ENCODE data around the gene ADNP.

DNA sequence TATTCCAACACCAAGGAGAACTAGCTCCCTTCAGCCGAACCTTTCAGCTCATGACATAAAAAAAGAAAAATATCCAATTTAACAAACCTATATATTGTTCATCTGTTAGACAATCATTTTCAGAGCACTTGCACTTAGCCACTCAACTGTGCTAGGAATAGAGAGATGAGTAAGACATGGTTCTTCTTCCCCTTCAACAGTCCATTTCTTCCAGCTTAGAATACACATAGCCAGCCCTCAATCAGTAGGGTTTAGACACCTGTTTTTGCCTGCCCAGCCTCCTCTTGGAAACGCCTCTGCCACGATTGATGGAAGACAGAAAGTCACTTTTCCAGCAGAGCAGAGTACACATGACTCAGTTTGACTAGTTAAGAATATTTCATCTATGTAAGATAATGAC lies 21.8 kb downstream of the ADNP start:
- TF ChIP-seq, protein P1, sequence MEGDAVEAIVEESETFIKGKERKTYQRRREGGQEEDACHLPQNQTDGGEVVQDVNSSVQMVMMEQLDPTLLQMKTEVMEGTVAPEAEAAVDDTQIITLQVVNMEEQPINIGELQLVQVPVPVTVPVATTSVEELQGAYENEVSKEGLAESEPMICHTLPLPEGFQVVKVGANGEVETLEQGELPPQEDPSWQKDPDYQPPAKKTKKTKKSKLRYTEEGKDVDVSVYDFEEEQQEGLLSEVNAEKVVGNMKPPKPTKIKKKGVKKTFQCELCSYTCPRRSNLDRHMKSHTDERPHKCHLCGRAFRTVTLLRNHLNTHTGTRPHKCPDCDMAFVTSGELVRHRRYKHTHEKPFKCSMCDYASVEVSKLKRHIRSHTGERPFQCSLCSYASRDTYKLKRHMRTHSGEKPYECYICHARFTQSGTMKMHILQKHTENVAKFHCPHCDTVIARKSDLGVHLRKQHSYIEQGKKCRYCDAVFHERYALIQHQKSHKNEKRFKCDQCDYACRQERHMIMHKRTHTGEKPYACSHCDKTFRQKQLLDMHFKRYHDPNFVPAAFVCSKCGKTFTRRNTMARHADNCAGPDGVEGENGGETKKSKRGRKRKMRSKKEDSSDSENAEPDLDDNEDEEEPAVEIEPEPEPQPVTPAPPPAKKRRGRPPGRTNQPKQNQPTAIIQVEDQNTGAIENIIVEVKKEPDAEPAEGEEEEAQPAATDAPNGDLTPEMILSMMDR (IDR thresholded peaks at IDR 0.05): no peak
- no peak for TF ChIP-seq JAZF1 (CRISPR knock-in tag; IDR thresholded peaks at IDR 0.05)
- TF ChIP-seq ZNF416 (CRISPR knock-in tag; IDR thresholded peaks at IDR 0.05): no peak
- TF ChIP-seq CBFB (CRISPR knock-in tag; IDR thresholded peaks at IDR 0.05; ENCODE audit: low read depth): no peak
- TF ChIP-seq CREB1 (CRISPR knock-in tag; IDR thresholded peaks at IDR 0.05): no peak
- TF ChIP-seq IRF2 (CRISPR knock-in tag; IDR thresholded peaks at IDR 0.05; ENCODE audit: borderline replicate concordance, low read depth): no peak
- TF ChIP-seq, protein P2, sequence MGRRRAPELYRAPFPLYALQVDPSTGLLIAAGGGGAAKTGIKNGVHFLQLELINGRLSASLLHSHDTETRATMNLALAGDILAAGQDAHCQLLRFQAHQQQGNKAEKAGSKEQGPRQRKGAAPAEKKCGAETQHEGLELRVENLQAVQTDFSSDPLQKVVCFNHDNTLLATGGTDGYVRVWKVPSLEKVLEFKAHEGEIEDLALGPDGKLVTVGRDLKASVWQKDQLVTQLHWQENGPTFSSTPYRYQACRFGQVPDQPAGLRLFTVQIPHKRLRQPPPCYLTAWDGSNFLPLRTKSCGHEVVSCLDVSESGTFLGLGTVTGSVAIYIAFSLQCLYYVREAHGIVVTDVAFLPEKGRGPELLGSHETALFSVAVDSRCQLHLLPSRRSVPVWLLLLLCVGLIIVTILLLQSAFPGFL (CRISPR knock-in tag; IDR thresholded peaks at IDR 0.05; ENCODE audit: borderline replicate concordance): no peak
- no peak for TF ChIP-seq TP53 (CRISPR knock-in tag; IDR thresholded peaks at IDR 0.05)
- TF ChIP-seq, protein P3, sequence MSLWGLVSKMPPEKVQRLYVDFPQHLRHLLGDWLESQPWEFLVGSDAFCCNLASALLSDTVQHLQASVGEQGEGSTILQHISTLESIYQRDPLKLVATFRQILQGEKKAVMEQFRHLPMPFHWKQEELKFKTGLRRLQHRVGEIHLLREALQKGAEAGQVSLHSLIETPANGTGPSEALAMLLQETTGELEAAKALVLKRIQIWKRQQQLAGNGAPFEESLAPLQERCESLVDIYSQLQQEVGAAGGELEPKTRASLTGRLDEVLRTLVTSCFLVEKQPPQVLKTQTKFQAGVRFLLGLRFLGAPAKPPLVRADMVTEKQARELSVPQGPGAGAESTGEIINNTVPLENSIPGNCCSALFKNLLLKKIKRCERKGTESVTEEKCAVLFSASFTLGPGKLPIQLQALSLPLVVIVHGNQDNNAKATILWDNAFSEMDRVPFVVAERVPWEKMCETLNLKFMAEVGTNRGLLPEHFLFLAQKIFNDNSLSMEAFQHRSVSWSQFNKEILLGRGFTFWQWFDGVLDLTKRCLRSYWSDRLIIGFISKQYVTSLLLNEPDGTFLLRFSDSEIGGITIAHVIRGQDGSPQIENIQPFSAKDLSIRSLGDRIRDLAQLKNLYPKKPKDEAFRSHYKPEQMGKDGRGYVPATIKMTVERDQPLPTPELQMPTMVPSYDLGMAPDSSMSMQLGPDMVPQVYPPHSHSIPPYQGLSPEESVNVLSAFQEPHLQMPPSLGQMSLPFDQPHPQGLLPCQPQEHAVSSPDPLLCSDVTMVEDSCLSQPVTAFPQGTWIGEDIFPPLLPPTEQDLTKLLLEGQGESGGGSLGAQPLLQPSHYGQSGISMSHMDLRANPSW (CRISPR knock-in tag; conservative IDR thresholded peaks at IDR 0.05; ENCODE audit: low read depth): no peak
- no peak for TF ChIP-seq FOXJ3 (CRISPR knock-in tag; IDR thresholded peaks at IDR 0.05; ENCODE audit: borderline replicate concordance)
- TF ChIP-seq, protein P4, sequence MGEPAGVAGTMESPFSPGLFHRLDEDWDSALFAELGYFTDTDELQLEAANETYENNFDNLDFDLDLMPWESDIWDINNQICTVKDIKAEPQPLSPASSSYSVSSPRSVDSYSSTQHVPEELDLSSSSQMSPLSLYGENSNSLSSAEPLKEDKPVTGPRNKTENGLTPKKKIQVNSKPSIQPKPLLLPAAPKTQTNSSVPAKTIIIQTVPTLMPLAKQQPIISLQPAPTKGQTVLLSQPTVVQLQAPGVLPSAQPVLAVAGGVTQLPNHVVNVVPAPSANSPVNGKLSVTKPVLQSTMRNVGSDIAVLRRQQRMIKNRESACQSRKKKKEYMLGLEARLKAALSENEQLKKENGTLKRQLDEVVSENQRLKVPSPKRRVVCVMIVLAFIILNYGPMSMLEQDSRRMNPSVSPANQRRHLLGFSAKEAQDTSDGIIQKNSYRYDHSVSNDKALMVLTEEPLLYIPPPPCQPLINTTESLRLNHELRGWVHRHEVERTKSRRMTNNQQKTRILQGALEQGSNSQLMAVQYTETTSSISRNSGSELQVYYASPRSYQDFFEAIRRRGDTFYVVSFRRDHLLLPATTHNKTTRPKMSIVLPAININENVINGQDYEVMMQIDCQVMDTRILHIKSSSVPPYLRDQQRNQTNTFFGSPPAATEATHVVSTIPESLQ (CRISPR knock-in tag; IDR thresholded peaks at IDR 0.05): no peak
- TF ChIP-seq, protein P5, sequence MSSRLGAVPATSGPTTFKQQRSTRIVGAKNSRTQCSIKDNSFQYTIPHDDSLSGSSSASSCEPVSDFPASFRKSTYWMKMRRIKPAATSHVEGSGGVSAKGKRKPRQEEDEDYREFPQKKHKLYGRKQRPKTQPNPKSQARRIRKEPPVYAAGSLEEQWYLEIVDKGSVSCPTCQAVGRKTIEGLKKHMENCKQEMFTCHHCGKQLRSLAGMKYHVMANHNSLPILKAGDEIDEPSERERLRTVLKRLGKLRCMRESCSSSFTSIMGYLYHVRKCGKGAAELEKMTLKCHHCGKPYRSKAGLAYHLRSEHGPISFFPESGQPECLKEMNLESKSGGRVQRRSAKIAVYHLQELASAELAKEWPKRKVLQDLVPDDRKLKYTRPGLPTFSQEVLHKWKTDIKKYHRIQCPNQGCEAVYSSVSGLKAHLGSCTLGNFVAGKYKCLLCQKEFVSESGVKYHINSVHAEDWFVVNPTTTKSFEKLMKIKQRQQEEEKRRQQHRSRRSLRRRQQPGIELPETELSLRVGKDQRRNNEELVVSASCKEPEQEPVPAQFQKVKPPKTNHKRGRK (CRISPR knock-in tag; IDR thresholded peaks at IDR 0.05; ENCODE audit: borderline replicate concordance): no peak
- TF ChIP-seq SMAD3 (CRISPR knock-in tag; IDR thresholded peaks at IDR 0.05; ENCODE audit: borderline replicate concordance): no peak
